Peyer's patch (tissue), 4 donors: ENCODE results near the gene HIPK1. TPM values are rescaled to one million over a fixed set of nuclear protein-coding genes. Genes with fewer than 3 reads are reported as not detected.

ENCODE experiments used
- DNase-seq, 3 donors: peaks; one replicate each; pipeline ENCODE4 v3.0.0-alpha.2; 2017 to 2019
- H3K27ac ChIP-seq, 4 donors: fragments of 200-600 bp; sonication (generic); one replicate each; pipeline ENCODE4 v1.5.1; 2016 to 2019
- H3K27me3 ChIP-seq, 2 donors: fragments of 200-600 bp; sonication (generic); one replicate each; pipeline ENCODE4 v1.5.1; 2019
- H3K36me3 ChIP-seq, 3 donors: fragments of 200-600 bp; sonication (generic); one replicate each; pipeline ENCODE4 v1.5.1; 2016 to 2019
- H3K4me1 ChIP-seq, 4 donors: fragments of 200-600 bp; sonication (generic); one replicate each; pipeline ENCODE4 v1.5.1; 2016 to 2019
- H3K4me3 ChIP-seq, 4 donors: fragments of 200-600 bp; sonication (generic); 1 replicate in 3 of 4; 2 replicates in 1 of 4; pipeline ENCODE4 v1.5.1; 2016 to 2019; ENCODE audit warnings: mild to moderate bottlenecking in 1 of 4
- H3K9me3 ChIP-seq, 4 donors: fragments of 200-600 bp; sonication (generic); one replicate each; pipeline ENCODE4 v1.5.1; 2016 to 2019; ENCODE audit warnings: mild to moderate bottlenecking in 1 of 4
- CTCF ChIP-seq, 6 experiments: fragments of 450-650 bp in 4 of 6; fragments of 200-600 bp in 2 of 6; sonication (generic) in 1 of 6; IDR thresholded peaks; one replicate each; pipeline ENCODE4 v1.5.1; 2017 to 2019; ENCODE audit warnings: antibody characterized with exemption in 6 of 6, mild to moderate bottlenecking in 3 of 6, moderate library complexity in 1 of 6
- POLR2A ChIP-seq, 2 donors: fragments of 450-650 bp; IDR thresholded peaks; one replicate each; pipeline ENCODE4 v1.5.1; 2017; ENCODE audit warnings: antibody characterized with exemption in 2 of 2, mild to moderate bottlenecking in 2 of 2, moderate library complexity in 2 of 2
- total RNA-seq, 4 donors: library from RNA; depleted of rRNA; stranded (reverse); fragments of >200 nt; gene quantifications; one replicate each; pipeline ENCODE4 v1.1.0, GENCODE V29; 2016

Gene HIPK1
- total RNA-seq, 4 donors from 2014 or later: 34.7 to 51.2 (median 42.1) TPM

DNA sequence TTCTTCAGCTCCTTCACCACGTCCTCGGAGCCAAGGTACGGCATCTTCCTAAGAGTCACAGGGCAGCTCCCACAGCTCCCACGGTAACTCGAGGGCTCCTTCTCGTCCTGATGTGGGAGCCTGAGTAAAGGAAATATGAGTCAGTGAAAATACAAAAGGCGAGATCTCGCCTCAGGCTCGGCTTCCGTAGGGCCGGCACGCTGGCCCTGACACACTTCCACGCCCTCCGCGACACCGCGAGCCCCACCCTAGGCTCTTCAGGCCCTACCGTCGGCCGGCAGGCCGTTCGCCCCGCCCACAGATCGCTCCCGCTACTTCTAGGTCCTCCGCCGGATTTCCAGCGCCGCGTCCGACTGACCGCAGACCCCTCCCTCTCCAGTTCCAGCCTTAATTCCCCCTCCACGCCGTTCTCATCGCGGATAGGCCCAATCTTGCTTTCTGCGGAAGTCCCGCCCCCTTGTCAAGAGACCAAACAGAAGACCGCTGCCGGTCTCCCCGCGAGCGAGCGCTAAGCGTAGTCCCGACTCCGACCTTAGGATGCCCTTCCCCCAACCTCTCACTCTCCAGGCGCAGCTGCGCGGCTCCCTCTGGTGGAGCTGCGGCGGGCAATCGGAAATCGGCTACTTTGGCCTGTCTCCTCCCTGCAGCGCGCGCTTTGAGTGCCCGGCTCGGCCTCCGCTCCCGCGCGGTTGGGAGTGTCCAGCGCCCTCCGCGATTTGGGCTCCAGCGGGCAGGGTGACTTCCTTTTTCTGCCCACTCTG is 24.3 kb upstream of the HIPK1 start, which contains the start of the genes AP4B1 and DCLRE1B:
Gene AP4B1, minus strand, starts transcription at position 126 of the 761 bp plus-strand sequence. Its CDS starts 82 bp downstream, at position 44.
Gene DCLRE1B, plus strand, starts transcription at position 653 of the 761 bp plus-strand sequence. CDS start 261 bp downstream, outside the sequence.
- Histone ChIP-seq H3K9me3 (no peaks in the 10 kb centered on the region), H3K4me1 (peaks cover 4 to 41% (median 12%) of the 10 kb centered on the region in 4 donors), H3K27ac (peak within 1 kb of the TSS; percentile 85 to 99 (median 90)), H3K36me3 (peaks cover 0 to 9% (median 0%) of the 10 kb centered on the region in 3 donors), H3K27me3 (no peaks in the 10 kb centered on the region), H3K4me3 (peak within 1 kb of the TSS; percentile 70 to 85 (median 76))
- DNase-seq: peak; percentile 97 to 99 (median 99)
- peak; percentile 78 to 83 for TF ChIP-seq POLR2A (IDR thresholded peaks at IDR 0.05)
- peak; percentile 69 to 98 (median 92) for TF ChIP-seq CTCF (IDR thresholded peaks at IDR 0.05)

- H3K4me1 ChIP-seq: peaks cover 4 to 37% (median 12%) of the 10 kb centered on the region in 4 donors
- H3K9me3 ChIP-seq: no peaks in the 10 kb centered on the region
- H3K27ac ChIP-seq: peak overlapping the region; percentile 85 to 99 (median 90)
- peaks cover 0 to 9% (median 0%) of the 10 kb centered on the region in 3 donors for H3K36me3 ChIP-seq
- H3K4me3 ChIP-seq: peak overlapping the region; percentile 70 to 85 (median 76)
- no peaks in the 10 kb centered on the region for H3K27me3 ChIP-seq
- DNase-seq: peak in 1 of 3 donors; percentile 27
- TF ChIP-seq CTCF (IDR thresholded peaks at IDR 0.05) (no peak), POLR2A (IDR thresholded peaks at IDR 0.05) (no peak)
These were observed 23.7 kb upstream of the HIPK1 start for GRCh38 chr1:113905435-113905861.

- H3K9me3 ChIP-seq: no peaks in the 10 kb centered on the region
- H3K27me3 ChIP-seq: no peaks in the 10 kb centered on the region
- TF ChIP-seq POLR2A (IDR thresholded peaks at IDR 0.05) (no peak), CTCF (IDR thresholded peaks at IDR 0.05) (no peak)
- no peak overlapping the region for H3K4me3 ChIP-seq
- H3K27ac ChIP-seq: peak overlapping the region in 2 of 4 donors; percentile 53 to 67
- H3K4me1 ChIP-seq: no peaks in the 10 kb centered on the region
- peaks cover 0 to 22% (median 0%) of the 10 kb centered on the region in 3 donors for H3K36me3 ChIP-seq
- DNase-seq: no peak
These were observed 16.4 kb upstream of the HIPK1 start for GRCh38 chr1:113912594-113913311.

- no peaks in the 10 kb centered on the region for H3K4me1 ChIP-seq
- H3K9me3 ChIP-seq: no peaks in the 10 kb centered on the region
- H3K36me3 ChIP-seq: peaks cover 0 to 22% (median 0%) of the 10 kb centered on the region in 3 donors
- no peak for DNase-seq
- no peaks in the 10 kb centered on the region for H3K27me3 ChIP-seq
- no peak overlapping the region for H3K4me3 ChIP-seq
- H3K27ac ChIP-seq: peak overlapping the region in 2 of 4 donors; percentile 53 to 67
- TF ChIP-seq CTCF (IDR thresholded peaks at IDR 0.05) (no peak), POLR2A (IDR thresholded peaks at IDR 0.05) (no peak)
These were observed 15.8 kb upstream of the HIPK1 start for GRCh38 chr1:113913312-113913668.

GRCh38 chr1:113913887-113914664 is 15.0 kb upstream of the HIPK1 start:
- no peak for DNase-seq
- Histone ChIP-seq H3K27me3 (no peaks in the 10 kb centered on the region), H3K4me3 (no peak overlapping the region), H3K36me3 (peaks cover 0 to 22% (median 0%) of the 10 kb centered on the region in 3 donors), H3K9me3 (no peaks in the 10 kb centered on the region), H3K27ac (no peak overlapping the region), H3K4me1 (no peaks in the 10 kb centered on the region)
- TF ChIP-seq POLR2A (IDR thresholded peaks at IDR 0.05) (no peak), CTCF (IDR thresholded peaks at IDR 0.05) (no peak)
